ENCODE results near the gene SPACA6. TPM values are rescaled to one million over a fixed set of nuclear protein-coding genes. Genes with fewer than 3 reads are reported as not detected.

The SPACA6 gene
- total and polyA plus RNA-seq, 2 of the 8 experiments (the other 6 are each of a cell fraction or from before 2014, with no cell fraction given): 7.1 to 7.5 TPM

- H2BK20ac ChIP-seq (ENCODE audit: low read length): no peak overlapping the region
- POLR2A ChIA-PET (ENCODE audit: partially characterized antibody): no interaction called here
- no peak overlapping the region for H3K18ac ChIP-seq (ENCODE audit: extremely low read depth, low read length)
- H3K4me3 ChIP-seq (ENCODE audit: extremely low read depth in 1 of 4, insufficient read depth in 2 of 4, low read depth in 3 of 4, low read length in 4 of 4): no peak overlapping the region
- H4K5ac ChIP-seq (ENCODE audit: insufficient read length, low read depth, low read length): no peak overlapping the region
- no peak overlapping the region for H2BK120ac ChIP-seq (replicated peaks; ENCODE audit: low read depth, low read length)
- no peaks in the 10 kb centered on the region for H3K9me3 ChIP-seq (ENCODE audit: insufficient read depth in 2 of 2, low read depth in 1 of 2, low read length in 1 of 2)
- H3K9ac ChIP-seq (replicated peaks in 1 of 4; ENCODE audit: extremely low read depth in 1 of 4, low read depth in 3 of 4, low read length in 3 of 4): no peak overlapping the region
- H3K27me3 ChIP-seq (replicated peaks in 1 of 4; ENCODE audit: control insufficient read depth in 3 of 4, extremely low read depth in 1 of 4, insufficient read depth in 3 of 4, low read length in 3 of 4): no peaks in the 10 kb centered on the region
- no peak overlapping the region for H3K27ac ChIP-seq (ENCODE audit: low read depth, low read length)
- DNase-seq (ENCODE audit: low read depth in 1 of 2, low spot score in 2 of 2) (no peak), FAIRE-seq (no peak)
- H4K20me1 ChIP-seq (replicated peaks in 1 of 2; ENCODE audit: control insufficient read depth in 1 of 2, insufficient read depth in 2 of 2, low read length in 2 of 2): peaks cover 0 to 7% of the 10 kb centered on the region in 2 experiments
- 87% methylated on average over 14 of the region's 14 CpGs; no CpG with 5 or more reads in 1 of the 2 experiments for WGBS, 2 experiments (ENCODE audit: extremely low coverage in 1 of 2, insufficient coverage in 1 of 2, insufficient read length in 1 of 2, insufficient replicate concordance in 2 of 2, low coverage in 1 of 2, low lambda C conversion rate in 2 of 2, missing lambda C conversion rate in 1 of 2)
- CTCF ChIA-PET (ENCODE audit: partially characterized antibody): interaction anchor here (1.0 to 2.2 kb wide), 2 partner anchors 37 to 82 kb away, joined by 3 to 6 read pairs; no protein-coding TSS in a partner anchor
- H3K79me1 ChIP-seq (ENCODE audit: low read depth, low read length): peaks cover 11% of the 10 kb centered on the region
- H2AK5ac ChIP-seq (ENCODE audit: low read depth, low read length): no peak overlapping the region
- no peak overlapping the region for H3K56ac ChIP-seq (replicated peaks; ENCODE audit: insufficient read length, low read depth, low read length)
- no peak overlapping the region for H2BK12ac ChIP-seq (ENCODE audit: low read depth, low read length)
- H3K36me3 ChIP-seq (ENCODE audit: control insufficient read depth in 2 of 4, insufficient read depth in 4 of 4, low read length in 3 of 4): 0 out of 8 replicates have a peak, but pooled peaks cover 0 to 4% (median 0%) of the 10 kb centered on the region in 4 experiments
- H3K4ac ChIP-seq (replicated peaks; ENCODE audit: insufficient read length, low read depth, low read length): no peak overlapping the region
- no peak overlapping the region for H3K4me2 ChIP-seq (ENCODE audit: insufficient read depth in 1 of 2, low read depth in 2 of 2, low read length in 2 of 2)
- H3K23ac ChIP-seq (ENCODE audit: insufficient read length): no peak overlapping the region
- H3K14ac ChIP-seq (ENCODE audit: insufficient read length): no peak overlapping the region
- no peak overlapping the region for H2BK15ac ChIP-seq (ENCODE audit: low read length)
- H4K8ac ChIP-seq (ENCODE audit: extremely low read depth, insufficient read depth, low read length): no peak overlapping the region
- peaks cover 0 to 11% (median 4%) of the 10 kb centered on the region in 4 experiments; a peak in 4 of 7 replicates for H3K4me1 ChIP-seq (replicated peaks in 1 of 4; ENCODE audit: control insufficient read depth in 3 of 4, insufficient read depth in 4 of 4, low read length in 3 of 4)
- peaks cover 0 to 12% of the 10 kb centered on the region in 2 experiments; a peak in 1 of 4 replicates for H3K79me2 ChIP-seq (ENCODE audit: control insufficient read depth in 1 of 2, insufficient read depth in 2 of 2, low read length in 2 of 2)
- H2BK5ac ChIP-seq (ENCODE audit: low read depth, low read length): no peak overlapping the region
- peaks cover 5% of the 10 kb centered on the region; the same call in 1 of the 2 replicates for H3K23me2 ChIP-seq (ENCODE audit: low read depth, low read length)
- H4K91ac ChIP-seq (replicated peaks; ENCODE audit: insufficient read length, low read length): no peak overlapping the region
- no peak overlapping the region for H2AFZ ChIP-seq (ENCODE audit: low read length)
Measured at GRCh38 chr19:51695702-51696315, 2.7 kb downstream of the SPACA6 start.
